Esophagus muscularis mucosa (tissue), 4 donors: Measurements from ENCODE around the gene FAM186B.

Source experiments
- CTCF ChIP-seq, 3 experiments: fragments of 200-600 bp in 2 of 3; fragments of 450-650 bp in 1 of 3; sonication (generic) in 2 of 3; IDR thresholded peaks; one replicate each; pipeline ENCODE4 v1.5.1; 2017 to 2019; ENCODE audit warnings: antibody characterized with exemption in 3 of 3, mild to moderate bottlenecking in 2 of 3, moderate library complexity in 1 of 3
- EP300 ChIP-seq: sonication (generic); formaldehyde crosslinking; IDR thresholded peaks from one replicate; pipeline ENCODE4 v1.6.1; 2017; ENCODE audit warnings: antibody characterized with exemption
- POLR2A ChIP-seq: fragments of 450-650 bp; IDR thresholded peaks from one replicate; pipeline ENCODE4 v1.6.1; 2017; ENCODE audit warnings: antibody characterized with exemption, moderate library complexity, mild to moderate bottlenecking, low read depth
- POLR2AphosphoS5 ChIP-seq, 2 donors: sonication (generic); formaldehyde crosslinking; IDR thresholded peaks; one replicate each; pipeline ENCODE4 v1.6.1; 2017; ENCODE audit warnings: antibody characterized with exemption in 2 of 2

GRCh38 chr12:49598527-49598926 is 6.9 kb downstream of the FAM186B start:
- TF ChIP-seq POLR2A (no peak), CTCF (IDR thresholded peaks at IDR 0.05) (no peak), POLR2AphosphoS5 (IDR thresholded peaks at IDR 0.05) (no peak), EP300 (no peak)
